ENCODE measurements around the gene POM121L2.

Gene POM121L2

GRCh38 chr6:27260836-27261375 lies 51.2 kb downstream of the POM121L2 start:
- no peak for DNase-seq (ENCODE audit: insufficient read length, low spot score)
- FAIRE-seq = no peak

- FAIRE-seq (no peak), DNase-seq (ENCODE audit: insufficient read length, low spot score) (no peak)
Measured at GRCh38 chr6:27260369-27260768, 51.7 kb downstream of the POM121L2 start.

Measured in GM19239 (cell line).